HG02973 (cell line): ENCODE measurements around the gene TMEM108.

Source experiments
- ATAC-seq: cut with Tn5 transposase; IDR thresholded peaks from one replicate; pipeline ENCODE4 v1.9.1; 2021; ENCODE audit warnings: moderate library complexity; ENCODE audit not compliant: unreplicated experiment

The TMEM108 gene

DNA sequence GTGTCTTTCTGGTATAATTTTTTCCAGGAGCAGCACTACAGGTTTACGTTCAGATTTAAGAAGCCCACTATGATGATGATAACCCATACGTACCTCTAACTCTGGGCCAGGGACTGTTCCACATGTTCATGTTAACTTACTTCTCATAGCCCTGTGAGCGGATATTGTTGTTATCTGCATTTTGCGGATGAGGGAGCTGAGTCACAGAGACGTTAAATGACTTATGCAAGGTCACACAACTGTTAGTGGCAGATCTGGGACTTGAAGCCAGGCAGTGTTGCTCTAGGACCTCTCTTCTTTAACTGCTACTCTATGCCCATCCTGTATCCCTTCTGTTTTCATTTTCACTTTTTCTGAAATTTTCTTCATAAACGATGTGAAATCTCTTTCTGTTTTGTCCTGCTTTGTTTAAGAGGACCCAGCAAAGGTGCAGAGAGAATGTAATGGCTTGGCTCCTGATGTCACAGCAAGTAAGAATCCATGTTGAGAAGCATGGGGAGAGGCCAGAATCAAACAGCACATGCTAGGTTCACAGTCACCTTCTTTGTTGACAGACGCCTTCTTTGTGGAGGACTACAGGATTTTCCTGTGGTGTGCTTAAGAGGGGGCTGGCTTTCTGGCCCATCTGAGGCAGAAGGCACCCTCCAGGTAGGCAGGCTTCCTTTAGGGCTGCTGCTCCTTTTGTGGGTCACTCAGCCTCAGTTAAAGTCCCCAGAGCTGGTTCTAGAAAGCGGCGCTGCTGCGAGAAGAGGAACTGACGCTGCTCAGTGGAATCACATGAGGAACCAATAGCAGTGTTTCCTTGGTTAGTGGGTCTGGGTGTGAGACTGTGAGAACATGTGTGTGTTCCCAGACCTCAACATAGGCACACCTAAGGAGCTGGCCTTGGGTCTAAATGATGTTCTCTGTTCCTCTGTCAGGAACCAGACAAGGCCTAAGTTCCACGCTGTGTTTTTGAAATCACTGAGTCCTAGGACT is 121.6 kb downstream of the TMEM108 start:
- no peak for ATAC-seq

DNA sequence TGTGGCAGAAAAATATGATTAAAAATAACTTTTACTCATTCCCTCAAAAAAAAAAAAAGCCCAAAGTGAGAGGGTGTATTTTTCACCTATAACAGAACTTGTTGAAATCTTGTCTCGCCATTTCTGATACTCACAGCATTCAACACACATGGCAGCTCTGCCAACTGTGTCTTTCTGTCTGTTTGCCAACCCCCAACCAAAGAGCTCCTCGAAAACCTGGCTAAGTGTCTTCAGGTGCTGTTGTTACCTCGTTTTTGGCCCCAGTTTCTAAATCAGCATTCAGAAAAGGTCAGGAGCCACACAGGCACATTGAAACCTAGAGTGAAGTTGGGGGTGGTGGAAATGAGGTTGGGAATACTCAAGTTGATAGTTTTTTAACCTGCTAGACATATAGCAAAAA is 123.5 kb downstream of the TMEM108 start:
- ATAC-seq: no peak

DNA sequence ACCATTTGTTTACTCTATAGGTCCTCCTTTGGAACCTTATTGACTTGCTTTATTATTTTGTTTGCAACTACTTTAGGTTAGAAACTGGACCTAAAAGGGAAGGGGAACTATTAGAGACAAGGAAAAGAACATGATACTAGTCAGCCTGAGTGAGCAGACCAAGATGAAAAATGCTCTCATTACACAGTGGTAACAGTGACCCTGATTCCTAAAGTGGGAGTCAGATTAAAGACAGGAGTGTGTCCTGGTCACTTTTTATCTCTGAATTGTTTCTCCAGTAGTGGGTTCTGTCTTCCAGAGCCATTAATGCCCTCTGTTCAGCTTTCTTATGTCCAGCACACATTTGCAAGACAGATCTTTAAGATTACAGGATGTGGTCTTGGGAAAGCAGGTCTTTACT is 124.1 kb downstream of the TMEM108 start:
- no peak for ATAC-seq

DNA sequence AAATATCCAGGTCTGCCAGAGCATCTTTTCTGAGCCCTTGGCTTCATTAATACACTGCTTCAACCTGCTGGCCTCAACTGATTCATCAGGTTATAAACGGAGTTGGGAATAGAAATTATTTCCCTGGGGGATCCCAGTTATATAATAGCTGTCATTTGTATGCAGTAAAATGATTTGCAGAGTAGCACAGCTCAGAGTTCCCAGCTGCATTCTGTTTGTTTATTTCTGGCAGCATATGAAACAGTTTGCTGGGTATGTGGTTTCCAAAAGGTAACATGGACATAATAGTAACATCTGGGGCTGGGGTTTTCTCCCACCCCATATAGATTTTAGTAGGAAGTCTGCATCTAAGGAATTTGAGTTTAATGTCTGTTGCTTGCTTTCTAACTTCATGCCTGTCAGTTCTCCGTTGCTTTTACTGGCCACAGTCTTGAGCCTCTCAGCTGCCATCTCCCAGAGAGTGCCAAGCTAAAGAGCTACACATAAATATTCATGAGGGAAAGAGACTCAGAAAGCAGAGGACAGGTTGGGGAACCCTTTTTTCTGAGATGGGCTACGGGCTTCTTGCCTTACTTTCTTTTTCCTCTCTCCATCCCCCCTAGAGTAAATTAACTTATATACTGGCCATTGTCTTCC is 124.6 kb downstream of the TMEM108 start:
- ATAC-seq: no peak

DNA sequence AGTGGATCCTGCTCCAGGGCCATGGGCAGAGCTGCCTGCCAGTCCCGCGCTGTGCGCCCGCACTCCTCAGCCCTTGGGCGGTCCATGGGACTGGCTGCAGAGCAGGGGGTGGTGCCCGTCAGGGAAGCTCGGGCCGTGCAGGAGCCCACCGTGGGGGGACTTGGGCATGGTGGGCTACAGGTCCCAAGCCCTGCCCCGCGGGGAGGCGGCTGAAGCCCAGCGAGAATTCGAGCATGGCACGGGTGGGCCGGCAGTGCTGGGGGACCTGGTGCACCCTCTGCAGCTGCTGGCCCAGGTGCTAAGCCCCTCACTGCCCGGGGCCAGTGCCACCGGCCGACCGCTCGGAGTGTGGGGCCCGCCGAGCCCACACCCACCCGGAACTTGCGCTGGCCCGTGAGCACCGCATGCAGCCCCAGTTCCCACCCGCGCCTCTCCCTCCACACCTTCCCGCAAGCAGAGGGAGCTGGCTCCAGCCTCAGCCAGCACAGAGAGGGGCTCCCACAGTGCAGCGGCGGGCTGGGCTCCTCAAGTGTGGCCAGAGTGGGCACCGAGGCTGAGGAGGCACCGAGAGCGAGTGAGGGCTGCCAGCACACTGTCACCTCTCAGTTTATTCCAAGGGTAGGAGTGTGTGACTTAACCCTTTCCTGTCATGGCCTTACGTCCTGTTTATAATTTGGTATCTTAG is 129.3 kb downstream of the TMEM108 start:
- no peak for ATAC-seq

DNA sequence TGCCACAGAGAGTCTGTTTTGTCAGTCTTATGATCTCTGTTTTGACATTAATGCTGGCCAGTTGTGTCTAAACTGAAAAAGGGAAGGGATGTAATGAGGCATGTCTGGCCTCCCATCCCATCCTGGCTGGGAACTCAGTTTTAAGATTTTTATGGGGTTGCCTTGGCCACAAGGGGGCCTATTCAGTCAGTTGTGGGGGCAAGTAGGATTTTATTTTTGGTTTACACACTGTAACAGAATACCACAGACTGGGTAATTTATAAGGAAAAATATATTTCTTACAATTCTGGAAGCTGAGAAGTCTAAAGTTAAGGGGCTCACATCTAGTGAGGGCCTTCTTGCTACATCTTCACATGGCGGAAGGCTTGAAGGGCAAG is 129.8 kb downstream of the TMEM108 start:
- ATAC-seq: no peak

DNA sequence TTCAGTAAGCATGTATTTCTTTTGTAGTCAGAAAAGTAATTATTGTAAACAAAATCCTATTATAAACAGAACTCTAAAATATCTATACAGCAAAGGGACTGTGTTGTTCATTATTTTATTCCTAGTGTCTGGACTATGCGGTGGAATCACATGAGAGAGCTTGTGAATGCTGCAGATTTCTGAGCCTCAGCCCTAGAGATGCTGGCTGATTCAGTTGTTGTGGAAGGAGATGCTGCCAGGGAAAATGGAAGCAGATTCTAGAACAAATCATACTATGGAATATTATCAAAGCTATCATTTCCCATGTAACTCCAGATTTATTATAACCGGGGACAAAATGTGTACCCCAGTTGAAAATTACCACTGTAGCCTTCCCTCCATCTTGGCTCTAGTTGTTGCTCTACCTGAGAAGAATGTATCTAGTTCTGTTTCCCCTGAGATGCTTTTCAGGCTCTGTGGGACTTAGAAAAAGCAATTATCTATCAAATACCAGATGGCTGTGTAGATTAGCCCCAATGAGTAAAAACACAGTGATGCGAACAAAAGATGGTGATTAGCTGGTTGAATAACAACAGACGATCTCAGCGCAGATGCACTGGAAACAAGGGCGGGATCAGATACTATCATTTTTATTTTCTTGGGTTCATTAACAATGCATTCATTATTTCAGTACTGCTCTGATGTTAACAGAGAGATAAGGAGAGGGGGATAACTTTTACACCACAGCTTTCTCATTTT is 131.3 kb downstream of the TMEM108 start:
- ATAC-seq: no peak

DNA sequence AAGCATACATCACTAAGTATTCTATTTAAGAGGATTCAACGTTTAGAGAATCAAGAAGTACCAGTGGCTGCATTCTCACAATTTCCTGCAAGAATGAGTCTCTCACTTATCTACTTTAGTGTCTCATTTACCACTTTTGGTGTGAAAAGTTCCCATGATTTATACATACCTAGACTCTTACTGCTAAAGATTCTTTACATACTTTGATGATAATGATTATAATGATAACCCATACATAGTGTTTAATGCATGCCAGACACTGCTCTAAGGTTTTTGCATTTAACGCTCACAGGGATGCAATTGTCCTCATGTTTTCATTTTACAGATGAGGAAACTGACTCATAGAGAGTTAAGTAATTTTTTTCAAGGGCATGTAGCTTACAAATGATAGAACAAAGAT is 133.6 kb downstream of the TMEM108 start:
- ATAC-seq: no peak

DNA sequence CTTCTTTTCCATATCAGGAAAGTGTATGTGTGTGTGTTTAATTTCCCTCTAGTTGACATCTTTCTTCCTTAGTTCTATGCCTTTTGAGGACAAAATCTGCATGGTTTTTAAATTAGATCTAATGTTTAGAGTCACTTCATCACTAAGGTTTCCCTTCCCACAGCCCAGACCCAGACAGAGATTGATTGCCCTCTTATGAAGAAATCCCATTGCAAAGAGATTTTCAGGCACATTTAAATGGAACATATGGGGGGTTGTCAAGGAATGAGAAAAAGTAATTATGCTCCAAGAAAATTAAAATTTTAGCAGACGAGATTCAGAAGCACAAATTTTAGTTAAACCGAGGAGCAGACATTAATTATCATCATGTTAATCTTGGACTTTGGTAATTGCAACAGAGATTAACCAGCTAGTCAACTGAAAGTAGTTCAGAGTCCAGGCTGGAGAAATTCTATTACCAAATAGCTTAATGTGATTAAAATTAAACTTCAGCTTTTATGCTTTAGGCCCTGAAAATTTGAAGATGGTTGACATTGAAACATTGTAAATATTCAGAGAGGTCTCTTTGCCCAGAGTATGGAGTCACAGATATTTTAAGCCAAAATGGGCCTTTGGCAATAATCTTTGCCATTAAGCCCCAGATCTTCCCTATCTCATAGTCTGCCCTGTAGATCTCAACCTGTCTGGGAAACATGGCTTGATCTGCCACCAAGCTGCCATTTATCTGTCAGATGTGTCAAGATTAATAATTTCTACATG is 143.4 kb downstream of the TMEM108 start:
- no peak for ATAC-seq

DNA sequence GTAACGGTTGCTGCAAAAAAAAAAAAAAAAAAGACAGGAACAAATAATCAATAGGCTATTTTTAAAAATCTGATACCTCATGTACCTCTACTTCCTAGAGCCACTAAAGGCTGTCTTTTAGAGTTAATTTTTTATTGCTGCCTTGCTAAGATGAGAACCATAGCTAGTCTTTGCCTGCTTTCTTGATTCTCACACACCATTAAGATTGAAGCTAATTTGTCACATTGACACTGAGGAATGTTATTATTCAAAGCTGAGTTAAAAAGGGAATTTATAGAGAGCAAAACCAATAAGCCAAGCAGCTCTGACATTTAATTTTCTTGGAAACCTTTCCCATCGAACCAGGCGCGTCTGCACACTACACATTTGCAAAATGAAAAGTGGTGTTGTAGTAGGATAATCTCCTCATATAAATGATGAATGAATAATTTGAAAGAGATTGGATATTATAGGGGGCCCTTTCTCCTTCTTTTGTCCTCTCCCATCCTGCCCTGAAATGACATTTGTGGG is 149.7 kb downstream of the TMEM108 start:
- no peak for ATAC-seq

DNA sequence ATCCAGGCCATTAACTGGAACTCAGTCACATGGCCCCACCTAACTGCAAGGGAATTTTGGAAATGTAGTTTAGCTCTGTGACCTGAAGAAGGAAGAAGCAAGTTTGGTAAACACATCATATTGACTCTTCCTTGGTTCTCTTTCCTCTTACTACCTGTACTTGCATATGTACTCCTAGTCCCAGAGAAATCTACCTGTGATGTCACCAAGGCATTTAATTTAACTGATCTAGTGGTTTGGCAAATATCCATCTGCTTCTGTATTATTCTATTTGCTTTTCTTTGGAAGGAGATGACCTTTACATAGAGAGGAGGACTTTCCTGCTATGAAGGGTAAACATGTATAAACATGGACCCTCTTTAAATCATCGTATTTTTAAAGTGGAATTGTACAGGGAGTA is 150.8 kb downstream of the TMEM108 start:
- no peak for ATAC-seq

DNA sequence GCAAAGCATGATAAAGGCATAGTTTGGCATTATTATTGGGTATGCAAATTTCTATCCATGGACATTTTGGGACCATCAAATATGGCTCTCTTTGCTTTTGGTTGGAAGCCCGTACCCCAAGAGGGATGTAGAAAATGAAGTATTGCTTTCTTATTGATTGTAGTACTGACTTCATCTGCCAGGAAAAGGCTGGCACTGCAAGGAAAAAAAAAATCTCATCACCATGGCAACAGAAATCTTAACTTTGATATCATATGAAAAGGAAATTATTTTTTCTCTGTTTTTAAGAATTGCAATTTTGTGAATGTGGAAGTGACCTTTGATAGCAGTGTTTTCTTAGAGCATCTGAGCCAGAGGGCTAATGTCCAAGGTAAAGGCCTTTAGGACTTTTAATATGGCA is 151.7 kb downstream of the TMEM108 start:
- no peak for ATAC-seq

DNA sequence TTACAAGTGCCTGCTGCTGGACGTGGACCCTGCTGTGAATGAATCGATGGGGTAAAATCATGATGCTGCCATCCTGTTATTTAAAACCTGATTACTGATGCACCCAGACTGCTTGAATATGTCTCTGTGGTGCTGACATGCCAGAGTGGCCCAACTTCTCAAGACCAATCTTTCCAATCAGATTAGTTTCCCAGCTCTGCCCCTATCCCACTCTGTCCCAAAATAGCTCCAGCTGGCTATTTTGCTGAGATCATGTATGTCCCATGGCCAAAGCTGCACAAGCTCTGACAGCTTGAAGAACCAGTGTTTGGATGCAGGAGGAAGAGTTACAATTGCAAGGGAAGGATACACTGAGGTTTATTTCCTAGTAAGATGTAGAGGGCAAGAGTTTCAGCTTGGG is 153.6 kb downstream of the TMEM108 start:
- ATAC-seq: no peak

DNA sequence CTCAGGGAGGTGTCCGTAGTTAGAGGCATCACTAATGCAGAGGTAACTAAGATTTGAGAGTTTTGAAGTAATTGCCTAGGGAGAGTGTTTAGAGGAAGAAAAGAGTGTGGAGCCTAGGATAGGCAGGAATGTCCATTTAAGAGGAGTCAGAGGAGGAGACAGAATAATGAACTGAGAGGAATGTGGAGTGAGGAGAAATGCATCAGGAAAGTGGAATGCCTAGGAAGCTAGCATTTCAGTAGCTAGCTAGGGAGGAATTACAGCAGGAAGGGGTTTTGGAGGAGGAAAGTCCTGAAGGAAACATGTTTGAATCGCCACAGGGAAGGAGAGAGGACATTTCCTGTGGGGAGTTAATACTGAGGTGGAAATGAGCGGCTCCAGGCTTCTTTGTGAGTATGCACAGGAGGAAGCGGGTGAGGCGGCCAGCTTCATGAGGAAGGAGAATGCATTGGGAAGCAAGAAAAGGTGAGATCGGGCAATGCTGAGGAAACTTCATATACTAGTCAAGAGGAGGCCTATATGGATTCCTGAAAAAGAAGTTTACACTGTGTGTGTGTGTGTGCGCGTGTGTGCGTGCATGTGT is 154.3 kb downstream of the TMEM108 start:
- no peak for ATAC-seq

DNA sequence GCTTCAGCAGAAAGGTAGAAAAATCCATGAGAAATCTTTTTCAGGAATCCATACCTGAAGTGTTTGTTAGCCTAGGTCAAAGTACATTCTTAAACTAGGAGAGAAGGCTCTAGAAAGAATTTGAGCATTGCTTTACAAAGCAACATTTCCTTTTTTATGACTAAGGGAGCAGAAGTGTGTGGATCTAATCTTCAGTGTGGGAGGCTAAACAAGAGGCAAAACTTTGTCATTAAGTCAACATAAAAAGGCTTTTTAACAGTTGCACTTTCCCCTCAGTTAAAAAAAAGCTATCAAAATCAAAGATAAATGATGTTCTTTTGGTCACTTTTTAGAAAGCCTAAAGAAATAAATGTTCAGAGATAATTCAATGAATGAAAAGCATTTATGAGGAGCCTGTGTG is 154.8 kb downstream of the TMEM108 start:
- no peak for ATAC-seq

DNA sequence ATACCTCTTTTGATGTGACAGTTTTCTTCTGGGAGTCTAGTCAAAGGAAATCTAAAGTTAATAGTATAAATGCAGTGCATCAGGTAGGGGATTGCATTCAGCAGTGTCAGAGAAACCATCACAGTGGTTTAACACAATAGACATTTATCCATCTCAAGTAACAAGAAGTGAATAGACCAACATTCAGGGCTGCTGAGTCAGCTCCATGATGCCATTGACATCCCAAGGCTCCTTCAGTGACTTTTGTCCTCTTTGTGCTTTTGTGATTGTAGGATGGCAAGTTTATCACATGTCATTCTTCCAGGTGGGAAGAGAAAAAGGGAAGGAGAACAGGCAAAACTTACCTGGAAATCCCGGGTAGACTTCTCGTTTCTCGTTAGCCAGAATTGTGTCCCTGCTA is 158.3 kb downstream of the TMEM108 start:
- ATAC-seq: no peak

DNA sequence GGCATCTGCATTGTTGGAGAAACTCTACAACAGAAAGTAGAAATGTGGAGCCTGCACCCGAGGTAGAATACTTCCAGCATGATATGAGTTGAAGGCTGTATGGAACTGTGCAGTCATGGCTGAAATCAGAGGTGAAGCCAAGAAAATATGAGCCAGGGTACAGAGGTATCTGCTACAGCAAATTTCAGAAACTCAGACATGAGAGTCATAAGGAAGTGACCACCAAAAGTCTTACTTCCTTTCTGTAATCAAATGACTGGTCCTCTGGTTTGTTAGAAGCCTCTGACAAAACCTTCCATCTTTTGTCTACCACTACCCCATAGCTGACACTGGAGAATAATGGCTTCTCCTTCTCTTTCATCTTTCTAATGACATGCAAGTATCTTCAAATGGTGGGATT is 159.4 kb downstream of the TMEM108 start:
- no peak for ATAC-seq

DNA sequence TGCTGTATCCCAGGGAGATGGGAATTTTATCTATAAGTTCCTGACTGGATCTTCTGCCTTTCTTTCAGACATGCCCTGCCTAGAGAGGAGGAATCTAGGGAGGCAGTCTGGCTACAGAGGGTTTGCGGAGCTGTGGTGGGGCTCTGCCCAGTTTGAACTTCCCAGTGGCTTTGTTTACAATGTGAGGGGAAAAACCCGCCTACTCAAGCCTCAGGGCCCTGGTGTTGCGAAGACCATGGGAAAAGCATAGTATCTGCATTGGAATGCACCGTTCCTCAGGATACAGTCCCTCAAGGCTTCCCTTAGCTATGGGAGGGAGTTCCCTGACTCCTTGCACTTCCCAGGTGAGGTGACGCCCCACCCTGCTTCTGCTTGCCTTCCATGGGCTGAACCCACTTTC is 168.7 kb downstream of the TMEM108 start:
- no peak for ATAC-seq

DNA sequence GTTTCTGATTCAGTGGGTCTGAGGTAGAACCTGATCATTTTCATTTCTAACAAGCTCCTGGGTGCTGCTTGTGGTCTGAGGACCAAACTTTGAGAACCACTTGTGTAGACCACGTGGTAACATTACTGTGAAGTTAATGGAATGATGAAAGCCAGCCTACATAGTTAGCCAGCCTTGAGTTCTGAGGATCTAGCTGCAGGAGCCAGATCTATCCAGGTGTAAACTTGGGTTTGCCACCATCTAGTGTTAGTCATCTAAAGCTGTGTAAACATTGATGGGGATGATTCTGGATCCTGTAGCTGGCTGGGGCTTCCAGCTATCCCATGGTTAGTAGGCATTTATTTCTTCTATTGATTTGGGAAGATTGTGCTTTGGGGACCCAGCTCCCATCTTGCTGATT is 170.0 kb downstream of the TMEM108 start:
- no peak for ATAC-seq
